SK-N-SH (cell line): ENCODE results near the gene ATP8B1. TPM values are rescaled to one million over a fixed set of nuclear protein-coding genes. Genes with fewer than 3 reads are reported as not detected.

ENCODE experiments used
- CTCF ChIA-PET: fragments of 300-600, 350-600 bp; formaldehyde crosslinking; extraction: SDS; loops from one replicate; lab custom pipeline; 2021; lab: Yijun Ruan, JAX
- POLR2A ChIA-PET: fragments of 350-600 bp; sonication (Branson Sonifier 250); formaldehyde crosslinking; extraction: SDS; loops from one replicate; lab custom pipeline; 2020; ENCODE audit warnings: antibody characterized with exemption, inconsistent platforms; lab: Yijun Ruan, JAX
- DNase-seq: peaks from one replicate; pipeline ENCODE4 v3.0.0; 2012
- H2AFZ ChIP-seq: fragments of 200-600 bp; sonication (generic); 2 replicates; pipeline ENCODE4 v1.8.1; 2016; ENCODE audit warnings: antibody characterized with exemption, mild to moderate bottlenecking, low read depth
- H3F3A ChIP-seq: fragments of 200-600 bp; sonication (generic); replicated peaks from 2 replicates; pipeline ENCODE3; 2016; ENCODE audit warnings: antibody characterized with exemption, mild to moderate bottlenecking; ENCODE audit not compliant: insufficient read depth
- H3K27ac ChIP-seq, 2 experiments: fragments of 200-500 bp in 1 of 2; fragments of 200-600 bp in 1 of 2; sonication (Bioruptor generic) in 1 of 2; sonication (generic), shearing (Covaris generic) in 1 of 2; 2 replicates each; pipeline versions ENCODE4 v1.5.1 to v1.6.1; 2014 to 2016; ENCODE audit warnings: low read depth in 2 of 2, inconsistent platforms in 1 of 2, low read length in 1 of 2, mild to moderate bottlenecking in 1 of 2, mixed read lengths in 1 of 2
- H3K27me3 ChIP-seq: fragments of 200-600 bp; sonication (generic), shearing (Covaris generic); 2 replicates; pipeline ENCODE4 v1.6.1; 2016; ENCODE audit warnings: mixed run types; ENCODE audit not compliant: insufficient read depth
- H3K36me3 ChIP-seq, 2 experiments: fragments of 200-500 bp in 1 of 2; fragments of 200-600 bp in 1 of 2; sonication (Bioruptor generic) in 1 of 2; sonication (generic) in 1 of 2; replicated peaks in 1 of 2; 2 replicates each; pipeline versions ENCODE3 to v1.5.1; 2014 to 2016; ENCODE audit warnings: low read length in 1 of 2, mild to moderate bottlenecking in 1 of 2; ENCODE audit not compliant: insufficient read depth in 2 of 2, control insufficient read depth in 1 of 2
- H3K4me1 ChIP-seq, 2 experiments: fragments of 200-500 bp in 1 of 2; fragments of 200-600 bp in 1 of 2; sonication (Bioruptor generic) in 1 of 2; sonication (generic), shearing (Covaris generic) in 1 of 2; 2 replicates each; pipeline versions ENCODE4 v1.5.1 to v1.6.1; 2014 to 2016; ENCODE audit warnings: low read depth in 1 of 2, low read length in 1 of 2, mixed run types in 1 of 2; ENCODE audit not compliant: insufficient read depth in 2 of 2, control insufficient read depth in 1 of 2
- H3K4me2 ChIP-seq: fragments of 200-600 bp; sonication (generic), shearing (Covaris generic); 2 replicates; pipeline ENCODE4 v1.6.1; 2017; ENCODE audit warnings: mixed run types
- H3K4me3 ChIP-seq, 2 experiments: fragments of 200-500 bp in 1 of 2; fragments of 200-600 bp in 1 of 2; sonication (Bioruptor generic) in 1 of 2; sonication (generic), shearing (Covaris generic) in 1 of 2; 2 replicates each; pipeline versions ENCODE4 v1.5.1 to v1.8.1; 2014 to 2016; ENCODE audit warnings: low read depth in 2 of 2, inconsistent platforms in 1 of 2, low read length in 1 of 2, mild to moderate bottlenecking in 1 of 2, mixed read lengths in 1 of 2, moderate library complexity in 1 of 2
- H3K79me2 ChIP-seq: fragments of 200-600 bp; sonication (generic); 2 replicates; pipeline ENCODE4 v1.8.1; 2017; ENCODE audit warnings: mild to moderate bottlenecking; ENCODE audit not compliant: insufficient read depth
- H3K9ac ChIP-seq: fragments of 200-600 bp; sonication (generic); 2 replicates; pipeline ENCODE4 v1.6.1; 2017; ENCODE audit warnings: mixed run types
- H3K9me2 ChIP-seq: fragments of 200-600 bp; sonication (generic); 2 replicates; pipeline ENCODE4 v1.6.1; 2017; ENCODE audit warnings: mixed run types
- H3K9me3 ChIP-seq: fragments of 200-600 bp; sonication (generic); 2 replicates; pipeline ENCODE4 v1.6.1; 2017; ENCODE audit warnings: mixed run types, mild to moderate bottlenecking, moderate library complexity
- H4K20me1 ChIP-seq: fragments of 200-600 bp; sonication (generic); 2 replicates; pipeline ENCODE4 v1.6.1; 2017; ENCODE audit warnings: mild to moderate bottlenecking, mixed run types; ENCODE audit not compliant: insufficient read depth
- FOSL2 ChIP-seq: IDR thresholded peaks from 2 replicates; pipeline ENCODE4 v1.4.0; 2012; ENCODE audit warnings: low read depth, mild to moderate bottlenecking, moderate library complexity, borderline replicate concordance
- FOXM1 ChIP-seq: IDR thresholded peaks from 2 replicates; pipeline ENCODE4 v1.4.0; 2012; ENCODE audit warnings: low read depth, mild to moderate bottlenecking
- GABPA ChIP-seq: IDR thresholded peaks from 2 replicates; pipeline ENCODE4 v1.4.0; 2012; ENCODE audit warnings: low read depth, mild to moderate bottlenecking
- JUND ChIP-seq: IDR thresholded peaks from 2 replicates; pipeline ENCODE4 v1.4.0; 2012
- POLR2AphosphoS5 ChIP-seq: IDR thresholded peaks from 2 replicates; pipeline ENCODE4 v1.6.1; 2012; ENCODE audit warnings: low read depth, low read length
- RAD21 ChIP-seq: IDR thresholded peaks from 2 replicates; pipeline ENCODE4 v1.6.1; 2012; ENCODE audit warnings: mild to moderate bottlenecking, low read length
- RFX5 ChIP-seq: IDR thresholded peaks from 2 replicates; pipeline ENCODE4 v1.6.1; 2012; ENCODE audit warnings: mild to moderate bottlenecking, improper control_type of control experiment, low read length
- RXRA ChIP-seq: IDR thresholded peaks from 2 replicates; pipeline ENCODE4 v1.4.0; 2012; ENCODE audit warnings: low read depth, mild to moderate bottlenecking, borderline replicate concordance
- SIN3A ChIP-seq: IDR thresholded peaks from 2 replicates; pipeline ENCODE4 v1.6.1; 2012; ENCODE audit warnings: low read depth, mild to moderate bottlenecking, low read length, moderate library complexity, borderline replicate concordance
- TCF12 ChIP-seq: IDR thresholded peaks from 2 replicates; pipeline ENCODE4 v1.4.0; 2012
- WGBS: methylation state at CpG from one replicate; pipeline ENCODE4 v1.1.6; 2017; ENCODE audit warnings: low lambda C conversion rate; 5-methylcytosine and 5-hydroxymethylcytosine counted together
- polyA plus RNA-seq, 3 experiments: library from polyadenylated mRNA; depleted of rRNA; stranded (reverse); fragments of >200 nt; gene quantifications; 2 replicates each; pipeline ENCODE4 v1.2.3, GENCODE V29; 2012
- TF ChIP-seq, protein P1 (sequence below): IDR thresholded peaks from 2 replicates; pipeline ENCODE4; 2012
- TF ChIP-seq, protein P2 (sequence below): fragments of 150-350 bp; IDR thresholded peaks from 2 replicates; pipeline ENCODE4 v1.6.1; 2017; ENCODE audit warnings: antibody characterized with exemption, low read length, low read depth, borderline replicate concordance

ATP8B1 gene
- polyA plus RNA-seq, 1 of the 3 experiments (the other 2 are of a cell fraction), result 43.8 TPM

DNA sequence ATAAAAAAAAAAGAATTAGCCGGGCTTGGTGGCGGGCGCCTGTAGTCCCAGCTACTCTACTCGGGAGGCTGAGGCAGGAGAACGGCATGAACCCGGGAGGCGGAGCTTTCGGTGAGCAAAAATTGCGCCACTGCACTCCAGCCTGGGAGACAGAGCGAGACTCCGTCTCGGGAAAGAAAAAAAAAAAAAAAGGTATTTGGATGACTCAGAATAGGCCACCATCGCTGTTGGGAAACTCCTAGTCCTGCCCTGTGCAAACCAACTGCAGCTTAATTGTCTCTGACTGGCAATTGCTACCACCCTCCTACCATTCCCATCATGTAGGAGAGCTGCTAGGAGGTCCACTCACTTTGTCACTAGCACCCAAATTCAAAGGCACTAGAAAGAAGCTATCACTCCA lies 43.5 kb downstream of the ATP8B1 start:
- Histone ChIP-seq H3K9ac (no peak overlapping the region), H3K9me3 (no peaks in the 10 kb centered on the region), H3K4me2 (no peak overlapping the region), H3K4me3 (no peak overlapping the region), H3K27me3 (no peaks in the 10 kb centered on the region), H3F3A (peaks cover 22% of the 10 kb centered on the region)
- no peak for DNase-seq
- POLR2A ChIA-PET, result no interaction called here
- TF ChIP-seq TCF12, result peak; percentile 36
- TF ChIP-seq, protein P1, sequence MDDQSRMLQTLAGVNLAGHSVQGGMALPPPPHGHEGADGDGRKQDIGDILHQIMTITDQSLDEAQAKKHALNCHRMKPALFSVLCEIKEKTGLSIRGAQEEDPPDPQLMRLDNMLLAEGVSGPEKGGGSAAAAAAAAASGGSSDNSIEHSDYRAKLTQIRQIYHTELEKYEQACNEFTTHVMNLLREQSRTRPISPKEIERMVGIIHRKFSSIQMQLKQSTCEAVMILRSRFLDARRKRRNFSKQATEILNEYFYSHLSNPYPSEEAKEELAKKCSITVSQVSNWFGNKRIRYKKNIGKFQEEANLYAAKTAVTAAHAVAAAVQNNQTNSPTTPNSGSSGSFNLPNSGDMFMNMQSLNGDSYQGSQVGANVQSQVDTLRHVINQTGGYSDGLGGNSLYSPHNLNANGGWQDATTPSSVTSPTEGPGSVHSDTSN, result peak; percentile 40; the same call in 1 of the 2 replicates
- no peak for TF ChIP-seq RFX5
- TF ChIP-seq JUND, result peak; percentile 34; the same call in 1 of the 2 replicates
- no peak for TF ChIP-seq GABPA
- peak; percentile 27; the same call in 1 of the 2 replicates for TF ChIP-seq FOSL2
- TF ChIP-seq, all 33 proteins: peak for 4
- Histone ChIP-seq H3K79me2 (peaks cover 95% of the 10 kb centered on the region), H3K4me1 (peaks cover 3 to 4% of the 10 kb centered on the region in 2 experiments; a peak in 1 of 4 replicates), H4K20me1 (peaks cover 41% of the 10 kb centered on the region), H3K36me3 (peaks cover 4 to 53% of the 10 kb centered on the region in 2 experiments), H3K9me2 (no peaks in the 10 kb centered on the region), H2AFZ (no peak overlapping the region), H3K27ac (peak overlapping the region in 1 of 2 experiments; percentile 6; a peak in 1 of 4 replicates)
- 72% methylated on average over 13 of the region's 13 CpGs for WGBS
- CTCF ChIA-PET, result no interaction called here

DNA sequence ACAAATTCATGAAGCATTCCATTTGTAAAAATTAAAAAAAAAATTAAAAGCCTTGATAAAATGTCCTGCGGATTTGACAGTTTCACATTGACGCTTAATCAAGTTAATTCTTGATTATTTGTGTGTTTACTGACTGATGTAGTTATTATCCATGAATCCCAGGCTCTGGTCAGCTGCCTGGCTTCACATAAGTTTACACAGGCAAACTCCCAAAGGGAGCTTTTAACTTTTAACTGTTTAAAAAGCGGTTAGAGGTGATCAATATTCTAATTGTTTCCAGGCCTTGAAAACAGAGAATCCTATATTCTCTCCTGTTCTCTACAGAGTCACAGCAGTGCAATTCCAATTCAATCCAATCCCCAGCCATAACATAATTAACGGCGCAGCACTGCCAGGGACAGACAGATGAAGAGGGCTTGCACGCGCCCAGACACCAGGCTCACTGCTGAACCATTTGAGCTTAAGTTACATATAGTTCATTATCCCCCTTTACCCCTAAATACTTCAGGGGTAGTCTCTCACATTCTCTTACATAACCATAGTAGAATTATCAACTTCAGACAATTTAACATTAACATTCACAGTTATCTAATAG lies 47.5 kb downstream of the ATP8B1 start:
- no peak overlapping the region for H3K4me3 ChIP-seq
- H3K27me3 ChIP-seq, result no peaks in the 10 kb centered on the region
- H3F3A ChIP-seq, result peaks cover 24% of the 10 kb centered on the region
- H3K4me2 ChIP-seq, result no peak overlapping the region
- ChIA-PET CTCF (no interaction called here), POLR2A (no interaction called here)
- H4K20me1 ChIP-seq, result peaks cover 51% of the 10 kb centered on the region
- peaks cover 3 to 17% of the 10 kb centered on the region in 2 experiments; a peak in 2 of 4 replicates for H3K4me1 ChIP-seq
- DNase-seq, result peak; percentile 11
- no peak for TF ChIP-seq RAD21
- TF ChIP-seq, protein P2, sequence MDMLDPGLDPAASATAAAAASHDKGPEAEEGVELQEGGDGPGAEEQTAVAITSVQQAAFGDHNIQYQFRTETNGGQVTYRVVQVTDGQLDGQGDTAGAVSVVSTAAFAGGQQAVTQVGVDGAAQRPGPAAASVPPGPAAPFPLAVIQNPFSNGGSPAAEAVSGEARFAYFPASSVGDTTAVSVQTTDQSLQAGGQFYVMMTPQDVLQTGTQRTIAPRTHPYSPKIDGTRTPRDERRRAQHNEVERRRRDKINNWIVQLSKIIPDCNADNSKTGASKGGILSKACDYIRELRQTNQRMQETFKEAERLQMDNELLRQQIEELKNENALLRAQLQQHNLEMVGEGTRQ, result no peak
- no peak for TF ChIP-seq RXRA
- no peak for TF ChIP-seq POLR2AphosphoS5
- no peak for TF ChIP-seq FOXM1
- no peak for TF ChIP-seq SIN3A
- peaks cover 98% of the 10 kb centered on the region for H3K79me2 ChIP-seq
- peaks cover 0 to 38% of the 10 kb centered on the region in 2 experiments for H3K36me3 ChIP-seq
- no peak overlapping the region for H2AFZ ChIP-seq
- no peaks in the 10 kb centered on the region for H3K9me2 ChIP-seq
- no peak overlapping the region for H3K9ac ChIP-seq
- H3K27ac ChIP-seq, result no peak overlapping the region
- 72% methylated on average over 7 of the region's 7 CpGs for WGBS
- H3K9me3 ChIP-seq, result no peaks in the 10 kb centered on the region
